ENCODE measurements around the gene SSBP3.

DNA sequence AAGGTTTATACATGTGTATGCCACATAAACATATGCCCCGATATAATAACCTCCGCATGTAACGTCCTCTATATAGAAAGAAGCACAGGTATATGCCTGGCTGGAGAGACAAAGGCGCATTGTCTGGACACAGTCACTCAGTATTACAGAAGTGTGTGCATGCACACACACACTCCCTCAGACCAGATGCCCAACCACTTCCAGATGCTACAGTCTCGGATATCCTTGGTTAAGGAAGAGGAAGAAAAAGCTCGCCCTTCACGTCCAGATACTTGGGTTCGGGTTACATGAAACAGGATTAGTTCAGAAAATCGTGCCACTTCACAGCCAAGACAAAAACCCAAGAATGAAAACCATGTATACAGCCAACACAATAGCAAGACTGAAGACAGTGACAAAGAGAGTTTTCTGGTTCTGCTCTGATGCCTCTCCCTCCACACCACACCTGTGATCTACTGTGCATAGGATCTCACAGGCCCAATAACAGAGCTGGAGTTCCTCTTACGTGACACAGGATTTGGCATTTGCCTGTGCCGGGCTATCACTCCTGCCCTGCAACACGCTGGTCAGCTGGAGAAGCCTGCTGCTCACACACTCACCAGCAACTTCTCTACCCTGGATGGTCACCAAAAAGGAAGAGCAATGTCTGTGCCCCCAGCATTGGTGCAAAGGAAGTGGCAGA lies 75.0 kb downstream of the SSBP3 start:
- no peak for TF ChIP-seq POLR2A (IDR thresholded peaks at IDR 0.05)
- TF ChIP-seq, protein P1, sequence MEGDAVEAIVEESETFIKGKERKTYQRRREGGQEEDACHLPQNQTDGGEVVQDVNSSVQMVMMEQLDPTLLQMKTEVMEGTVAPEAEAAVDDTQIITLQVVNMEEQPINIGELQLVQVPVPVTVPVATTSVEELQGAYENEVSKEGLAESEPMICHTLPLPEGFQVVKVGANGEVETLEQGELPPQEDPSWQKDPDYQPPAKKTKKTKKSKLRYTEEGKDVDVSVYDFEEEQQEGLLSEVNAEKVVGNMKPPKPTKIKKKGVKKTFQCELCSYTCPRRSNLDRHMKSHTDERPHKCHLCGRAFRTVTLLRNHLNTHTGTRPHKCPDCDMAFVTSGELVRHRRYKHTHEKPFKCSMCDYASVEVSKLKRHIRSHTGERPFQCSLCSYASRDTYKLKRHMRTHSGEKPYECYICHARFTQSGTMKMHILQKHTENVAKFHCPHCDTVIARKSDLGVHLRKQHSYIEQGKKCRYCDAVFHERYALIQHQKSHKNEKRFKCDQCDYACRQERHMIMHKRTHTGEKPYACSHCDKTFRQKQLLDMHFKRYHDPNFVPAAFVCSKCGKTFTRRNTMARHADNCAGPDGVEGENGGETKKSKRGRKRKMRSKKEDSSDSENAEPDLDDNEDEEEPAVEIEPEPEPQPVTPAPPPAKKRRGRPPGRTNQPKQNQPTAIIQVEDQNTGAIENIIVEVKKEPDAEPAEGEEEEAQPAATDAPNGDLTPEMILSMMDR (IDR thresholded peaks at IDR 0.05), result no peak
